ENCODE measurements around the gene SMURF2.

GRCh38 chr17:64500862-64501765 is 161.0 kb downstream of the SMURF2 start:
- peak in 1 of 3 donors; percentile 13 for TF ChIP-seq POLR2AphosphoS5 (IDR thresholded peaks at IDR 0.05)
- TF ChIP-seq POLR2A (IDR thresholded peaks at IDR 0.05): no peak
- TF ChIP-seq CTCF (IDR thresholded peaks at IDR 0.05): no peak

Data from breast epithelium (tissue), 3 donors.